Calu3 (cell line): ENCODE measurements around the gene MARK4. TPM values are rescaled to one million over a fixed set of nuclear protein-coding genes. Genes with fewer than 3 reads are reported as not detected.

Experiments used
- BruUV-seq: library from RNA; stranded (reverse); fragments of 400-500 nt; replicated peaks from 2 replicates; lab custom pipeline; 2021; lab: Mats Ljungman, UMichigan
- CTCF ChIA-PET: fragments of 300-600 bp; sonication (Branson Sonifier 250); formaldehyde crosslinking; loops from one replicate; lab custom pipeline; 2022; ENCODE audit warnings: antibody characterized with exemption; lab: Charles Lee
- DNase-seq: peaks from one replicate; pipeline ENCODE4 v3.0.0; 2022
- H3K27ac Mint-ChIP-seq: one replicate; pipeline ENCODE4 v1.8.0; 2022; ENCODE audit warnings: mixed read lengths; ENCODE audit not compliant: unreplicated experiment
- H3K27me3 Mint-ChIP-seq: one replicate; pipeline ENCODE4 v1.8.0; 2022; ENCODE audit warnings: mixed read lengths; ENCODE audit not compliant: unreplicated experiment
- H3K36me3 Mint-ChIP-seq: one replicate; pipeline ENCODE4 v1.8.0; 2022; ENCODE audit warnings: mild to moderate bottlenecking, moderate library complexity, mixed read lengths; ENCODE audit not compliant: insufficient read depth, unreplicated experiment
- H3K4me1 Mint-ChIP-seq: one replicate; pipeline ENCODE4 v1.8.0; 2022; ENCODE audit warnings: mild to moderate bottlenecking, low read depth, mixed read lengths; ENCODE audit not compliant: unreplicated experiment
- H3K4me3 Mint-ChIP-seq: one replicate; pipeline ENCODE4 v1.8.0; 2022; ENCODE audit warnings: mild to moderate bottlenecking, low read depth, moderate library complexity, mixed read lengths; ENCODE audit not compliant: unreplicated experiment
- H3K9me3 Mint-ChIP-seq: one replicate; pipeline ENCODE4 v1.8.0; 2022; ENCODE audit warnings: low read depth, mixed read lengths; ENCODE audit not compliant: unreplicated experiment
- intact Hi-C: fragments of 100-400 bp; cut with micrococcal nuclease; formaldehyde crosslinking; loops from one replicate; pipeline ENCODE4 v1.10.0; 2022; ENCODE audit not compliant: unreplicated experiment
- total RNA-seq: library from RNA; stranded (reverse); gene quantifications from 2 replicates; pipeline ENCODE4 v1.2.3, GENCODE V29; 2022
- TF ChIP-seq, protein P1 (sequence below): fragments of 200-600 bp; IDR thresholded peaks from one replicate; pipeline ENCODE4 v1.8.0; 2022; ENCODE audit warnings: antibody characterized with exemption; ENCODE audit not compliant: unreplicated experiment

MARK4 gene
- total RNA-seq, 1 experiment from 2014 or later, result 45.9 TPM

DNA sequence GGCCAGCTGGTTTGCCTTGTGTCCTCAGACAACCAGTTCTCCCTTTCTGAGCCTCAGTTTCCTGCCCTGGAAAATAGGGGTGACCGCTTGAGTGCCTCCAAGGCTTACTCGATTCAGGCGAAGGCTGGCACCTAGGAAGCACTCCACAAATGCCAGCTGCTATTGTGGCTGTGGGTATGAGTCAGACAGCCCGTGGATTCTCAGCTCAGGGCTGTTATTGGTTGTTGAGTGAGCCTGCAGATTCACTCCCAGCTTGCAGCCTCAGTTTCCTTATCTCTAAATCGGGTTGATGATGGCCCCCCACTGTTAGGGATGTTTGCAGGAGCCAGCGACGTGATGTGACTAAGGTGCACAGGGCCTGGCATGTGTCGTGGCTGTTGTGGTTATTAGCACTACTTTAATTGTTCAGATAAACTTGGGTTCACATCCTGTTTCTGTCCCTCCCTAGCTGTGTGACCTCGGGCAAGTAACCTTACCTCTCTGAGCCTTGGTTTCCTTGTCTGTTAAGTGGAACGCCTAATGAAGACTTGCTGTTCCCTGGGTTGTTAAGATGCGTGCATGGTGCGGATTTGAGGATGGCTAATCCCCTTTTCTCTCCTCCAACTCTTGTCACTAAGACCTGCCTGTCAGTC, 2.4 kb downstream of the MARK4 start:
- TF ChIP-seq, protein P1, sequence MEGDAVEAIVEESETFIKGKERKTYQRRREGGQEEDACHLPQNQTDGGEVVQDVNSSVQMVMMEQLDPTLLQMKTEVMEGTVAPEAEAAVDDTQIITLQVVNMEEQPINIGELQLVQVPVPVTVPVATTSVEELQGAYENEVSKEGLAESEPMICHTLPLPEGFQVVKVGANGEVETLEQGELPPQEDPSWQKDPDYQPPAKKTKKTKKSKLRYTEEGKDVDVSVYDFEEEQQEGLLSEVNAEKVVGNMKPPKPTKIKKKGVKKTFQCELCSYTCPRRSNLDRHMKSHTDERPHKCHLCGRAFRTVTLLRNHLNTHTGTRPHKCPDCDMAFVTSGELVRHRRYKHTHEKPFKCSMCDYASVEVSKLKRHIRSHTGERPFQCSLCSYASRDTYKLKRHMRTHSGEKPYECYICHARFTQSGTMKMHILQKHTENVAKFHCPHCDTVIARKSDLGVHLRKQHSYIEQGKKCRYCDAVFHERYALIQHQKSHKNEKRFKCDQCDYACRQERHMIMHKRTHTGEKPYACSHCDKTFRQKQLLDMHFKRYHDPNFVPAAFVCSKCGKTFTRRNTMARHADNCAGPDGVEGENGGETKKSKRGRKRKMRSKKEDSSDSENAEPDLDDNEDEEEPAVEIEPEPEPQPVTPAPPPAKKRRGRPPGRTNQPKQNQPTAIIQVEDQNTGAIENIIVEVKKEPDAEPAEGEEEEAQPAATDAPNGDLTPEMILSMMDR, result no peak
- Mint-ChIP-seq H3K27me3 (peaks cover 14% of the 10 kb centered on the region), H3K36me3 (peaks cover 30% of the 10 kb centered on the region), H3K9me3 (no peaks in the 10 kb centered on the region), H3K27ac (no peak overlapping the region), H3K4me3 (peak overlapping the region; percentile 88), H3K4me1 (peaks cover 32% of the 10 kb centered on the region)
- no TSS peak for BruUV-seq
- no peak for DNase-seq
- intact Hi-C loops, result loop anchor here (2.0 kb wide), 1 partner anchor 85 kb away; no protein-coding TSS in a partner anchor
- CTCF ChIA-PET, result interaction anchor here (0.7 kb wide), 1 partner anchor 91 kb away, joined by 4 read pairs; no protein-coding TSS in a partner anchor

DNA sequence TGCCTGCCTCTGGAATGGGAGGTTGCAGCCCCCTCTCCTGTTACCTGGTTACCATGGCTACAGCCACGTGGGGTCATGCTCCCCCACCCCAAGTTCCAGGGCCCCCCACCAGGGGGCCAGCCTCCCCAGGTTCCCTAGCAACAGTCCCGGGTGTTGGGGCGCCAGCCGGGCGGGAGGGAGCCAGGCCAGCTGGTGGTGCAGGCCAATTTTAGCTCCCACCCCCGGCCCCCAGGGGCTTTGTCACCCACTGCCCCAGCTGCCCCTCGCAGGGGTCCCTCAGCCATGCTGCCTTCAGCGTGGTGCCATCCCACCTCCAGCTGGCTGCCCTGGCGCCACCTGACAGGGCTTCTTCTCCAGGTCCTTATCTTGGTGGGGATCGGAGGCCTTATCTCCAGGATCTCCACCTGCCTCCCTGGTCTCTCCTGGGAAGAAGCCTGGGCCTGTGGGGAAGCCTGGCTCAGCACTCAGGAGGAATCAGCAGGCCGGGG, 3.0 kb downstream of the MARK4 start:
- H3K4me3 Mint-ChIP-seq, result no peak overlapping the region
- TF ChIP-seq, protein P1, result peak; percentile 48
- intact Hi-C loops, result no loop called here
- no peak overlapping the region for H3K27ac Mint-ChIP-seq
- CTCF ChIA-PET, result interaction anchor here (0.6 kb wide), 1 partner anchor 23 kb away, joined by 3 read pairs; no protein-coding TSS in a partner anchor
- peaks cover 14% of the 10 kb centered on the region for H3K27me3 Mint-ChIP-seq
- no peaks in the 10 kb centered on the region for H3K9me3 Mint-ChIP-seq
- no TSS peak for BruUV-seq
- H3K4me1 Mint-ChIP-seq, result peaks cover 32% of the 10 kb centered on the region
- H3K36me3 Mint-ChIP-seq, result peaks cover 36% of the 10 kb centered on the region
- no peak for DNase-seq

DNA sequence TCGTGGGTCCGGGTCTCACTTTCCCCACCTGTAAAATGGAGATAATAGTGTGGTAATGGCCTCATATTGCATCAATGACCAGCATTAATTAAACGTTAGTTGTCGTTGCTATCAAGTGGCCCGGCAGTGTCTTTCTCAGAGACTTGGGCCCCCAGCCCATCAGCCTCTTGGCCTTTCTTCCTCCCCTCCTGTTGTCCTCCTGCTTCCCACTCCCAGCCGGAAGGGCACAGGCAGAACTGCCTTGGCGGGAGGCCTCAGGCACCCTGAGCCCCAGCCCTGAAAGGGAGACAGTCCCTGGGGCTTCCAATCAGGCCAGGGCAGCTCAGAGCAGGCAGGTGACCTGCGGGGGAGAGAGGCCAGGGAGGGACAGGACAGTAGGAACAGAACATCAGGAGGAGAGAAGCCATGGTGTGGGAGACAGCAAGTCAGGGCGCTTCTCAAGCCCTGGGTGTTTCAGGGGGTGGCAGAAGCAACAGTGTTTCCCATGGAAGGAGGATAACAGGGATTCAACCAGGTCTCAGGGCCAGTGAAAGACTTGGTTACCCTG, 4.6 kb downstream of the MARK4 start:
- H3K4me1 Mint-ChIP-seq, result peaks cover 27% of the 10 kb centered on the region
- BruUV-seq, result no TSS peak
- H3K27me3 Mint-ChIP-seq, result peaks cover 8% of the 10 kb centered on the region
- CTCF ChIA-PET, result no interaction called here
- TF ChIP-seq, protein P1, result no peak
- no peak overlapping the region for H3K27ac Mint-ChIP-seq
- peaks cover 33% of the 10 kb centered on the region for H3K36me3 Mint-ChIP-seq
- H3K9me3 Mint-ChIP-seq, result no peaks in the 10 kb centered on the region
- DNase-seq, result no peak
- intact Hi-C loops, result no loop called here
- no peak overlapping the region for H3K4me3 Mint-ChIP-seq

DNA sequence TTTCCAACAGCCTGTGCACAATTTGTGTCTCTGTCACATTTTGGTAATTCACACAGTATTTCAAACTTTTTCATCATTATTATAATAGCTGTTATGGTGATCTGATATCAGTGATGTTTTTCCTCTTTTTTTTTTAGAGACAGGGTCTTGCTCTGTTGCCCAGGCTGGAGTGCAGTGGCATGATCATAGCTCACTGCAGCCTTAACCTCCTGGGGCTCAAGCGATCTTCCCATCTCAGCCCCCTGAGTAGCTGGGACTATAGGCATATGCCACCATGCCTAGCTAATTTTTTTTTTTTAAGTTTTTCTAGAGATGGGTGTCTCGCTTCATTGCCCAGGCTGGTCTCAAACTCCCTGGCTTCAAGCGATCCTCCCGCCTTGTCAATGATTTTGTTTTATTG, 5.8 kb downstream of the MARK4 start:
- no peak overlapping the region for H3K27ac Mint-ChIP-seq
- intact Hi-C loops, result no loop called here
- peaks cover 21% of the 10 kb centered on the region for H3K4me1 Mint-ChIP-seq
- no peak for DNase-seq
- TF ChIP-seq, protein P1, result no peak
- H3K36me3 Mint-ChIP-seq, result peaks cover 24% of the 10 kb centered on the region
- H3K27me3 Mint-ChIP-seq, result no peaks in the 10 kb centered on the region
- no TSS peak for BruUV-seq
- no peaks in the 10 kb centered on the region for H3K9me3 Mint-ChIP-seq
- H3K4me3 Mint-ChIP-seq, result no peak overlapping the region
- CTCF ChIA-PET, result interaction anchor here (0.6 to 1.2 kb wide), 2 partner anchors 82 to 121 kb away, joined by 3 to 4 read pairs; no protein-coding TSS in a partner anchor
